Neural crest cell (in vitro differentiated cells): ENCODE data around the gene DEGS1. TPM values are rescaled to one million over a fixed set of nuclear protein-coding genes. Genes with fewer than 3 reads are reported as not detected.
A peak's percentile ranks its signal among the peaks of the same experiment; 100 is the strongest.
"Not testable (repeated sequence)": the region's sequence is repeated elsewhere in the genome, so short reads cannot be mapped to it uniquely, and the experiment has no call there.

Source experiments
- DNase-seq: peaks from one replicate; pipeline ENCODE4 v3.0.0; 2021; ENCODE audit warnings: low read depth, mixed read lengths, low spot score
- H3K27ac Mint-ChIP-seq: one replicate; pipeline ENCODE4 v1.8.0; 2021; ENCODE audit warnings: mild to moderate bottlenecking, mixed read lengths; ENCODE audit not compliant: unreplicated experiment
- H3K27me3 Mint-ChIP-seq: 2 replicates; pipeline ENCODE4 v1.8.0; 2021; ENCODE audit warnings: low read depth, mild to moderate bottlenecking, mixed read lengths
- H3K36me3 Mint-ChIP-seq: 2 replicates; pipeline ENCODE4 v1.8.0; 2021; ENCODE audit warnings: low read depth, mild to moderate bottlenecking, mixed read lengths
- H3K4me1 Mint-ChIP-seq: 2 replicates; pipeline ENCODE4 v1.8.0; 2021; ENCODE audit warnings: mixed read lengths
- H3K4me3 Mint-ChIP-seq: one replicate; pipeline ENCODE4 v1.8.0; 2021; ENCODE audit warnings: mild to moderate bottlenecking, mixed read lengths
- H3K9me3 Mint-ChIP-seq: 2 replicates; pipeline ENCODE4 v1.8.0; 2021; ENCODE audit warnings: mixed read lengths
- CTCF ChIP-seq: fragments of 200-600 bp; sonication (generic); conservative IDR thresholded peaks from 2 replicates; pipeline ENCODE4 v1.5.0; 2021; ENCODE audit warnings: antibody characterized with exemption, mild to moderate bottlenecking
- total RNA-seq: library from RNA; stranded (reverse); gene quantifications from 2 replicates; pipeline ENCODE4 v1.2.1, GENCODE V29; 2021

Gene DEGS1
- total RNA-seq, 1 donor from 2014 or later: 40.5 TPM

GRCh38 chr1:224205438-224205840 lies 22.4 kb downstream of the DEGS1 start:
- Mint-ChIP-seq H3K4me3 (no peak overlapping the region), H3K27ac (peak overlapping the region; percentile 57), H3K27me3 (no peaks in the 10 kb centered on the region)

GRCh38 chr1:224205931-224206538 lies 23.0 kb downstream of the DEGS1 start:
- H3K4me3 Mint-ChIP-seq, H3K9me3 Mint-ChIP-seq, DNase-seq, H3K36me3 Mint-ChIP-seq, H3K27me3 Mint-ChIP-seq, H3K27ac Mint-ChIP-seq, H3K4me1 Mint-ChIP-seq: not testable (repeated sequence)

More at GRCh38 chr1:224205438-224205840, 22.4 kb downstream of the DEGS1 start:
- no peaks in the 10 kb centered on the region for H3K9me3 Mint-ChIP-seq
- H3K4me1 Mint-ChIP-seq: peaks cover 3% of the 10 kb centered on the region
- no peak for TF ChIP-seq CTCF
- no peaks in the 10 kb centered on the region for H3K36me3 Mint-ChIP-seq
- no peak for DNase-seq

- H3K4me1 Mint-ChIP-seq: no peaks in the 10 kb centered on the region
Measured at GRCh38 chr1:224211206-224211962, 28.3 kb downstream of the DEGS1 start.

GRCh38 chr1:224212618-224213061 lies 29.6 kb downstream of the DEGS1 start:
- no peaks in the 10 kb centered on the region for H3K36me3 Mint-ChIP-seq
- H3K9me3 Mint-ChIP-seq: no peaks in the 10 kb centered on the region
- no peak for TF ChIP-seq CTCF
- DNase-seq: no peak
- H3K4me3 Mint-ChIP-seq: no peak overlapping the region
- H3K4me1 Mint-ChIP-seq: no peaks in the 10 kb centered on the region
- H3K27me3 Mint-ChIP-seq: no peaks in the 10 kb centered on the region
- no peak overlapping the region for H3K27ac Mint-ChIP-seq

More at GRCh38 chr1:224211206-224211962, 28.3 kb downstream of the DEGS1 start:
- no peak for DNase-seq
- Mint-ChIP-seq H3K9me3 (no peaks in the 10 kb centered on the region), H3K4me3 (no peak overlapping the region), H3K27me3 (no peaks in the 10 kb centered on the region), H3K36me3 (no peaks in the 10 kb centered on the region), H3K27ac (no peak overlapping the region)
- TF ChIP-seq CTCF: no peak

- Mint-ChIP-seq H3K4me3 (no peak overlapping the region), H3K36me3 (no peaks in the 10 kb centered on the region), H3K4me1 (peaks cover 3% of the 10 kb centered on the region), H3K9me3 (no peaks in the 10 kb centered on the region), H3K27ac (no peak overlapping the region), H3K27me3 (no peaks in the 10 kb centered on the region)
- DNase-seq: no peak
- no peak for TF ChIP-seq CTCF
Measured at GRCh38 chr1:224213438-224214119, 30.5 kb downstream of the DEGS1 start.

- Mint-ChIP-seq H3K4me1 (peaks cover 6% of the 10 kb centered on the region), H3K27me3 (no peaks in the 10 kb centered on the region), H3K9me3 (no peaks in the 10 kb centered on the region), H3K4me3 (no peak overlapping the region), H3K27ac (no peak overlapping the region), H3K36me3 (no peaks in the 10 kb centered on the region)
- no peak for TF ChIP-seq CTCF
- DNase-seq: no peak
Measured at GRCh38 chr1:224216382-224216781, 33.3 kb downstream of the DEGS1 start.
